A673 (cell line): ENCODE measurements around the gene TIMM10B. TPM values are rescaled to one million over a fixed set of nuclear protein-coding genes. Genes with fewer than 3 reads are reported as not detected.

Source experiments
- BruUV-seq: library from RNA; stranded (reverse); fragments of 400-500 nt; replicated peaks from 2 replicates; lab custom pipeline; 2021; lab: Mats Ljungman, UMichigan
- CTCF ChIA-PET: fragments of 300-600 bp; sonication (Branson Sonifier 250); formaldehyde crosslinking; loops from one replicate; lab custom pipeline; 2022; ENCODE audit warnings: antibody characterized with exemption; lab: Charles Lee
- POLR2A ChIA-PET: fragments of 300-600 bp; sonication (Branson Sonifier 250); formaldehyde crosslinking; loops from one replicate; lab custom pipeline; 2022; ENCODE audit warnings: antibody characterized with exemption; ENCODE audit not compliant: low non-redundant PET; lab: Charles Lee
- DNase-seq: peaks from one replicate; pipeline ENCODE4 v3.0.0-alpha.2; 2015; ENCODE audit warnings: low spot score
- H3K27ac ChIP-seq: fragments of 200-600 bp; sonication (generic); 2 replicates; pipeline ENCODE4 v1.5.1; 2016; ENCODE audit warnings: mixed run types, low read depth, mild to moderate bottlenecking, mixed read lengths, antibody characterized with exemption, low read length; ENCODE audit not compliant: poor library complexity, severe bottlenecking
- H3K27me3 ChIP-seq: fragments of 200-600 bp; sonication (generic); replicated peaks from 2 replicates; pipeline ENCODE4 v1.6.1; 2017; ENCODE audit warnings: mixed run types, low read depth, mild to moderate bottlenecking, mixed read lengths, antibody characterized with exemption, low read length; ENCODE audit not compliant: insufficient read depth, poor library complexity
- H3K36me3 ChIP-seq: fragments of 200-600 bp; sonication (generic); 2 replicates; pipeline ENCODE4 v1.6.1; 2016; ENCODE audit warnings: mixed run types, mild to moderate bottlenecking, mixed read lengths, antibody characterized with exemption, low read length; ENCODE audit not compliant: insufficient read depth, poor library complexity, severe bottlenecking
- H3K4me1 ChIP-seq: fragments of 200-600 bp; sonication (generic); 2 replicates; pipeline ENCODE4 v1.6.1; 2017; ENCODE audit warnings: mixed run types, mild to moderate bottlenecking, mixed read lengths, antibody characterized with exemption, low read length; ENCODE audit not compliant: insufficient read depth, poor library complexity, severe bottlenecking
- H3K4me3 ChIP-seq: fragments of 200-600 bp; sonication (generic); 2 replicates; pipeline ENCODE4 v1.5.1; 2016; ENCODE audit warnings: low read depth, mixed run types, mild to moderate bottlenecking, mixed read lengths, low read length; ENCODE audit not compliant: poor library complexity, severe bottlenecking
- H3K9me3 ChIP-seq: fragments of 200-600 bp; sonication (generic); 2 replicates; pipeline ENCODE4 v1.6.1; 2016; ENCODE audit warnings: mixed run types, low read depth, mild to moderate bottlenecking, mixed read lengths, antibody characterized with exemption, low read length; ENCODE audit not compliant: poor library complexity, severe bottlenecking
- CTCF ChIP-seq: fragments of 300-800, 200-600 bp; sonication (generic); conservative IDR thresholded peaks from 2 replicates; pipeline ENCODE4 v1.5.1; 2017; ENCODE audit warnings: low read depth, mild to moderate bottlenecking, antibody characterized with exemption, low read length, moderate library complexity, mixed read lengths
- EZH2 ChIP-seq: fragments of 200-600 bp; sonication (generic); IDR thresholded peaks from 2 replicates; pipeline ENCODE4 v1.6.1; 2017; ENCODE audit warnings: borderline replicate concordance, low read depth, mild to moderate bottlenecking, mixed read lengths, antibody characterized with exemption, low read length; ENCODE audit not compliant: poor library complexity, severe bottlenecking
- intact Hi-C: fragments of 100-400 bp; cut with micrococcal nuclease; formaldehyde crosslinking; loops from one replicate; pipeline ENCODE4 v1.10.0; 2022; ENCODE audit not compliant: unreplicated experiment
- total RNA-seq: library from RNA; stranded (reverse); gene quantifications from 2 replicates; pipeline ENCODE4 v1.2.3, GENCODE V29; 2021

The TIMM10B gene
- total RNA-seq, 1 experiment from 2014 or later = 40.3 TPM

- BruUV-seq = no TSS peak
- Histone ChIP-seq H3K4me1 (no peaks in the 10 kb centered on the region), H3K36me3 (peaks cover 50% of the 10 kb centered on the region), H3K27ac (no peak overlapping the region), H3K4me3 (no peak overlapping the region), H3K27me3 (no peaks in the 10 kb centered on the region), H3K9me3 (no peaks in the 10 kb centered on the region)
- ChIA-PET CTCF (no interaction called here), POLR2A (no interaction called here)
- TF ChIP-seq CTCF (no peak), EZH2 (no peak)
- no peak for DNase-seq
- intact Hi-C loops = no loop called here
These were observed 26.2 kb upstream of the TIMM10B start for GRCh38 chr11:6455070-6455469.

GRCh38 chr11:6456361-6457073, 24.8 kb upstream of the TIMM10B start:
- H3K4me1 ChIP-seq = no peaks in the 10 kb centered on the region
- H3K4me3 ChIP-seq = no peak overlapping the region
- ChIA-PET CTCF (no interaction called here), POLR2A (no interaction called here)
- H3K36me3 ChIP-seq = peaks cover 35% of the 10 kb centered on the region
- intact Hi-C loops = no loop called here
- H3K27ac ChIP-seq = no peak overlapping the region
- H3K27me3 ChIP-seq = no peaks in the 10 kb centered on the region
- BruUV-seq = no TSS peak
- TF ChIP-seq EZH2 = no peak
- TF ChIP-seq CTCF = no peak
- DNase-seq = no peak
- H3K9me3 ChIP-seq = no peaks in the 10 kb centered on the region

GRCh38 chr11:6457581-6458320, 23.6 kb upstream of the TIMM10B start:
- intact Hi-C loops = no loop called here
- H3K4me1 ChIP-seq = no peaks in the 10 kb centered on the region
- DNase-seq = no peak
- no peaks in the 10 kb centered on the region for H3K9me3 ChIP-seq
- no peak for TF ChIP-seq EZH2
- TF ChIP-seq CTCF = no peak
- POLR2A ChIA-PET = no interaction called here
- no peak overlapping the region for H3K4me3 ChIP-seq
- CTCF ChIA-PET = interaction anchor here (0.6 kb wide), 1 partner anchor 11 kb away, joined by 5 read pairs; no protein-coding TSS in a partner anchor
- H3K27ac ChIP-seq = no peak overlapping the region
- peaks cover 31% of the 10 kb centered on the region for H3K36me3 ChIP-seq
- H3K27me3 ChIP-seq = no peaks in the 10 kb centered on the region
- no TSS peak for BruUV-seq
